Small intestine (tissue), 7 donors: Measurements from ENCODE around the gene UBE2J2. TPM values are rescaled to one million over a fixed set of nuclear protein-coding genes. Genes with fewer than 3 reads are reported as not detected.

Experiments
- DNase-seq, 2 donors: peaks; one replicate each; pipeline versions ENCODE4 v3.0.0 to v3.0.0-alpha.2; 2013
- FAIRE-seq: peaks from 2 replicates; lab custom pipeline; 2012; peaks lifted over from hg19 to GRCh38; lab: Jason Lieb, UNC
- H3K27ac ChIP-seq, 3 donors: one replicate each; pipeline ENCODE4 v1.5.1; 2013; ENCODE audit warnings: low read length in 2 of 3, mild to moderate bottlenecking in 2 of 3, control low read depth in 1 of 3, inconsistent platforms in 1 of 3, low read depth in 1 of 3, moderate library complexity in 1 of 3
- H3K27me3 ChIP-seq, 3 donors: one replicate each; pipeline ENCODE4 v1.6.1; 2013; ENCODE audit warnings: low read length in 3 of 3, inconsistent platforms in 1 of 3; ENCODE audit not compliant: control insufficient read depth in 3 of 3, insufficient read depth in 3 of 3
- H3K36me3 ChIP-seq, 3 donors: one replicate each; pipeline ENCODE4 v1.6.1; 2013; ENCODE audit warnings: low read length in 3 of 3, inconsistent platforms in 1 of 3, low read depth in 1 of 3, mild to moderate bottlenecking in 1 of 3, moderate library complexity in 1 of 3; ENCODE audit not compliant: control insufficient read depth in 3 of 3, insufficient read depth in 2 of 3
- H3K4me1 ChIP-seq, 3 donors: one replicate each; pipeline ENCODE4 v1.6.1; 2013; ENCODE audit warnings: low read length in 2 of 3, inconsistent platforms in 1 of 3, low read depth in 1 of 3, mild to moderate bottlenecking in 1 of 3, moderate library complexity in 1 of 3; ENCODE audit not compliant: control insufficient read depth in 3 of 3, insufficient read depth in 2 of 3
- H3K4me3 ChIP-seq, 3 donors: one replicate each; pipeline ENCODE4 v1.5.1; 2013; ENCODE audit warnings: low read length in 3 of 3, control low read depth in 1 of 3, inconsistent platforms in 1 of 3, low read depth in 1 of 3, mild to moderate bottlenecking in 1 of 3, moderate library complexity in 1 of 3
- H3K9me3 ChIP-seq, 2 donors: one replicate each; pipeline ENCODE4 v1.6.1; 2013; ENCODE audit warnings: low read depth in 1 of 2, low read length in 1 of 2; ENCODE audit not compliant: control insufficient read depth in 2 of 2, insufficient read depth in 1 of 2
- WGBS, 3 donors: extraction: QIAGEN DNeasy Blood & Tissue Kit; methylation state at CpG; one replicate each; pipeline ENCODE4 v1.1.7; 2013; 5-methylcytosine and 5-hydroxymethylcytosine counted together
- polyA plus RNA-seq, 4 donors: library from polyadenylated mRNA; stranded (reverse) in 3 of 4; unstranded in 1 of 4; fragments of 200-250 nt in 3 of 4; fragments of 120-200 nt in 1 of 4; gene quantifications; one replicate each; pipeline versions ENCODE4 v1.2.1 to v1.2.3, GENCODE V29; 2013
- donor health status: healthy with polysubstance abuse.
- donor health status: control.
- donor health status: control.
- donor health status: Bipolar disorder and iron deficiency.
- donor health status: healthy.

The UBE2J2 gene
- polyA plus RNA-seq, 4 donors, result 45.9 to 67.0 (median 60.7) TPM

DNA sequence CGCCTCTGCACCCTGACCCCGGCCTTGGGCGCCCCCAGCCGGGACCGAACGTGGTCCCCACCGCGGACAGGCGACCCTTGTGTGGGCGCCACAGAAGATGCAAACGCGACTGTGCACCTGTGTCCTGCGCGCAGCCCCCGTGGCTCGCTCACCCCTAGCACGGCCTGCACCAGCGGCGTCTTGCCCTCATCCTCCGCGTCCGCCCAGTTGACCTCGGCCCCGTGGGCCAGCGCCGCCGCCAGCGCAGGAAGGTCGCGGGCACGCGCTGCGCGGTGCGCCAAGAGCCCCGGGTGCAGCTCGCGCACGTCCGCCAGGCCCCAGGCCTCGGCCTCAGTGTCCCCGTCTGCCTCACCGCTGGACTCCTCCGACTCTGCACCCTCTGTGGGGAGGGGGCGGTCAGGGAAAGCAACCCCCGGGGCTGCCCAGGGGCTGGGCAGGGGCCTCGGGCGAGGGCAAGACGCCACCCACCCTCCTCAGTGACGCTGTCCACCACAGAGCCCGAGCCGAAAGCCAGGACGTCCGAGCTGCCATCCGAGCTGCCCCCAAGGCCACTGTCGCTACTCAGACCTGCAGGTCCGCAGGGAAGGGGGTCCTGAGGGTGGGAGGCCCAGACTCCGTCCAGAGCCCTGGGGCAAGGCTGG, 20.7 kb upstream of the UBE2J2 start:
- Histone ChIP-seq H3K36me3 (peaks cover 0 to 59% (median 4%) of the 10 kb centered on the region in 3 donors), H3K27me3 (no peaks in the 10 kb centered on the region), H3K9me3 (no peaks in the 10 kb centered on the region), H3K27ac (no peak overlapping the region), H3K4me3 (no peak overlapping the region), H3K4me1 (peaks cover 0 to 19% (median 0%) of the 10 kb centered on the region in 3 donors)
- 90 to 97% (median 94%) methylated on average over 50 to 58 of the region's 58 CpGs for WGBS, 3 donors
- DNase-seq (no peak), FAIRE-seq (no peak)

DNA sequence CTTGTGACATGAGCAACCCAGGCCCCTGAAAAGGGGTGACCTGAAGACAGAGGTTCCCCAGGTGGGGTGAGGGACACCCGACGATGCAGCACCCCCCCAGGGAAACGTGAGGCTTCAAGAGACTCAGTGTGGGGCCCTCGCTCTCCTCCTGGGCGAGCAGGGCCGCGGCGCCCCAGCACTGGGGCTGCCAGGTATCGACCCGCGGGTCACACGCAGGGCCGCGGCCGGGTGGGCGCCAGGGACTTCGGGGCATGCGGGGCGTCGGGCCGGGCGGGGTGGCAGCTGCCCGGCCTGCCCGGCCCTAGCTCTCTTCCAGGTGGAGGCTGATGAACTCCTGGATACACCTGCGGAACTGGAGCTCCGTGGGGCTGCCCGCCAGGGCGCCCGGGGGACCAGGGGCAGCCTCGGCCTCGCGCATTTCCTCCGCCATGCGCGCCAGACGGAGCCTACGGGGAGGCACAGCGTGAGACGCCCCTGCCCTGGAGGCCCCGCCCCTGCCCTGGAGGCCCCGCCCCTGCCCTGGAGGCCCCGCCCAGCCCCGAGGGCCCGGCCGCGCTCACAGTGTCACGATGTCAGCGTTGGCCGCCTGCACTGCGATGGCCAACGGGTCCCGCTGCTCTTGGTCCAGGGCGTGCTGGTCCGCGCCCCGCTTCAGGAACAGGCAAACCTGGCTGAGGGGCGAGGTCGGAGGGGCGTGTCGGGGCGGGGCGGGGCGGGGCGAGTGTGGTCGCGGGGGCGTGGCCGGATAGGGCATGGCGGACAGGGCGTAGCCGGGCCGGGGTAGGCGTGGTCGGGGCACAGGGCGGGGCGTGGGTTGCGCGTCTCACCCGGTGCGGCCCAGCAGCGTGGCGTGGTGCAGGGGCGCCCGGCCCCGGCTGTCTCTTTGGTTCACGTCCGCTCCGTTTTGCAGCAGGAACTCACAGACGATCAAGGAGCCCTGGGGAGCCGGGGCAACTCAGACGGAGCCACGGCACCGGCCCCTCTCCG, 19.9 kb upstream of the UBE2J2 start:
- FAIRE-seq (no peak), DNase-seq (no peak)
- 83 to 86% (median 83%) methylated on average over 53 to 94 of the region's 94 CpGs for WGBS, 3 donors
- Histone ChIP-seq H3K27me3 (no peaks in the 10 kb centered on the region), H3K4me1 (peaks cover 0 to 19% (median 0%) of the 10 kb centered on the region in 3 donors), H3K4me3 (no peak overlapping the region), H3K36me3 (peaks cover 0 to 50% (median 4%) of the 10 kb centered on the region in 3 donors), H3K27ac (no peak overlapping the region), H3K9me3 (no peaks in the 10 kb centered on the region)

DNA sequence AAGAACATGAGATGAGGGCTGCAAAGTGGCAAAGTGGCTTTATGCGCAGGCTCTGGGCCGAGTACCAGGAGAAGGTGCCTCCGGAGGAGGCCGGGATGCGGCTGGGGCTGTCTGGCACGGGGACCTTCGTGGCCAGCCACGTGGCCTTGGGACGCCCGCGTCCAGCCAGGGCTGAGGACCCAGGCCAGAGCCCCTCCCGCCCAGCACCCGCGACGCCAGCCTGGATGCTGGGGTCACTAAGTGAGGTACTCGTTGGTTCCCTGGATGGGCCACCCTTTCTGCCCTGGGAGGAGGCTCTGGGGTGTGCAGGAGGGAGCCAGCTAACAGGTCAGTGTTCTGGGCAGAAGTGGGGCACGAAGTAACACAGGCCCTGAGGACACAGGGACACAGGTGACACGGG, 19.2 kb upstream of the UBE2J2 start:
- peaks cover 0 to 19% (median 0%) of the 10 kb centered on the region in 3 donors for H3K4me1 ChIP-seq
- H3K4me3 ChIP-seq, result no peak overlapping the region
- DNase-seq, result no peak
- H3K27ac ChIP-seq, result no peak overlapping the region
- peaks cover 0 to under 1% (median 0%) of the 10 kb centered on the region in 3 donors for H3K27me3 ChIP-seq
- 91 to 95% (median 93%) methylated on average over 18 of the region's 18 CpGs for WGBS, 3 donors
- no peaks in the 10 kb centered on the region for H3K9me3 ChIP-seq
- peaks cover 0 to 45% (median 4%) of the 10 kb centered on the region in 3 donors for H3K36me3 ChIP-seq
- no peak for FAIRE-seq

DNA sequence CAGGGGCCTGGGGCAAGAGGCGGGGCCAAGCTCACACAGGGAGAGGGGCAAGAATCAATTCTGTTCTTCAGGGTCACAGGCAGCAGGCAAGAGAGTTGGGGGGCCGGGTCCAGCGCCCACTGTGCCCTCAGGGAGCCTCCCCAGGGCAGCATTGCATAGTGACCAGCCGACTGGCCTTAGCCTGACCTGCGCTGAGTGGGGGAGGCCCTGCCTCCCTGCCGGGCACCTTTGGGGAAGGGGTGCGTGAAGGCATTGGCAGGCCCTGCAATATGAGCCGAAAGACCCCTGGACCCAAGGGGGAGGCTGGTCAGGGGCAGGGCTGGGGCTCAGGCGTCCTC, 18.8 kb upstream of the UBE2J2 start:
- FAIRE-seq, result no peak
- no peak for DNase-seq
- H3K27me3 ChIP-seq, result peaks cover 0 to 4% (median 3%) of the 10 kb centered on the region in 3 donors

DNA sequence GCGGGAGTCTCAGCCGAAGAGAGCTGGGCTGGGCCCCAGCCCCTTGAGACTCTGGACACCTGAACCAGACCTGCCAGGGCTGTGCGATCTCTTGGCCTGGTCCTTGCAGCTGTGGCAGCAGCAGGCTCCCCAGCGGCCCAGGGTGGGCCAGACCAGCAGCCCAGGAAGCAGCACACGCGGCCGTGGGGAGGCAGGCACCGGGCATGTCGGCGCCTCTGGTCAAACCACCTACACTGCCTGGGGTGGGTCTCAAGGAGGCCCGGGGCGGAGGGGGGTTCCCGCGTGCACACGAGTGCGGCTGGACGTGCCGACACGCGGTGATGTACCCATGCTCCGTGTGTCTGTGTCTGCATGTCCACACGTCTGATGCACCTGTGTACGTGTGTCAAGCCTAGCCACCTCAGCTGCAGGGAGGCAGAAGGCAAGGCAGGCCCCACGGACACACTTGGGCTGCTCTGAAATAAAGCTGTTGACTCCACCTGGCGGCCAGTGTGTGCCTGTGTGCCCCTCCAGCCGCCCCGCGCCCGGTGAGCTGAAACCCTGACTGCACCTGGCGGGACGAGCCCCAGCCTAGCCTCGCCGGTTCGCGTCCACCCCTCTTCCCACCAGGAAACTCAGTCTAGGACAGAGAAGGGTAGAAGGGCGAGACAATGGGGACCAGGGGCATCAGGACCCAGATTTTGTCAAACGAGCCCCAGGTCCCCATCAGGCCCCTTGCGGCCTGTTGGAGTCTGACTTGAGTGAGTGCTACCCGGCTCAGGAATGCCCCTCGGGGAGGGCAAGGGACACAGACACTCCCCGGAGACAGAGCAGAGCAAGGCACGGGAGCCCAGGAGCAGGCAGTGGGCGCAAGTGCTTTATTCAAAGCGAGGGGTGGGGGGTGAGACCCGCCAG, 18.1 kb upstream of the UBE2J2 start:
- 17 to 43% (median 28%) methylated on average over 35 to 45 of the region's 45 CpGs for WGBS, 3 donors
- Histone ChIP-seq H3K4me3 (no peak overlapping the region), H3K9me3 (no peaks in the 10 kb centered on the region), H3K27me3 (peaks cover 0 to 9% (median 4%) of the 10 kb centered on the region in 3 donors), H3K4me1 (peaks cover 0 to 19% (median 0%) of the 10 kb centered on the region in 3 donors), H3K27ac (no peak overlapping the region), H3K36me3 (peaks cover 0 to 40% (median 4%) of the 10 kb centered on the region in 3 donors)
- FAIRE-seq (no peak), DNase-seq (peak; percentile 84 to 85)

More for the DNA sequence above, 18.8 kb upstream of the UBE2J2 start:
- WGBS, 3 donors, result 89 to 90% (median 89%) methylated on average over 9 of the region's 9 CpGs
- Histone ChIP-seq H3K36me3 (peaks cover 0 to 42% (median 4%) of the 10 kb centered on the region in 3 donors), H3K27ac (no peak overlapping the region), H3K4me1 (peaks cover 0 to 19% (median 0%) of the 10 kb centered on the region in 3 donors), H3K9me3 (no peaks in the 10 kb centered on the region), H3K4me3 (no peak overlapping the region)

DNA sequence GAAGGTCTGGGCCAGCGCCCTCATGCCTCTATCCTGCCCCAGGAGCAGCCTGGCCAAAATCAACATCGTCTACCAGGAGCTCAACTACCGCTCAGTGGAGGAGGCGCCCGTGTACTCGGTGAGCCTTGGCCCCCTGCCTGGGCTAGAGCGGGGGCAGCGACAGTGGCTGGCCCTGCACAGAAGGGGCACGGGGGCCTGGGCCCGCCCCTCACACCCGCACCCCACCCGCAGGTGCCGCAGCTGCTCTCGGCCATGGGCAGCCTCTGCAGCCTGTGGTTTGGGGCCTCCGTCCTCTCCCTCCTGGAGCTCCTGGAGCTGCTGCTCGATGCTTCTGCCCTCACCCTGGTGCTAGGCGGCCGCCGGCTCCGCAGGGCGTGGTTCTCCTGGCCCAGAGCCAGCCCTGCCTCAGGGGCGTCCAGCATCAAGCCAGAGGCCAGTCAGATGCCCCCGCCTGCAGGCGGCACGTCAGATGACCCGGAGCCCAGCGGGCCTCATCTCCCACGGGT, 17.4 kb upstream of the UBE2J2 start:
- 11 to 45% (median 27%) methylated on average over 25 to 28 of the region's 28 CpGs for WGBS, 3 donors
- no peak for FAIRE-seq
- H3K27me3 ChIP-seq, result peaks cover 0 to 14% (median 4%) of the 10 kb centered on the region in 3 donors

DNA sequence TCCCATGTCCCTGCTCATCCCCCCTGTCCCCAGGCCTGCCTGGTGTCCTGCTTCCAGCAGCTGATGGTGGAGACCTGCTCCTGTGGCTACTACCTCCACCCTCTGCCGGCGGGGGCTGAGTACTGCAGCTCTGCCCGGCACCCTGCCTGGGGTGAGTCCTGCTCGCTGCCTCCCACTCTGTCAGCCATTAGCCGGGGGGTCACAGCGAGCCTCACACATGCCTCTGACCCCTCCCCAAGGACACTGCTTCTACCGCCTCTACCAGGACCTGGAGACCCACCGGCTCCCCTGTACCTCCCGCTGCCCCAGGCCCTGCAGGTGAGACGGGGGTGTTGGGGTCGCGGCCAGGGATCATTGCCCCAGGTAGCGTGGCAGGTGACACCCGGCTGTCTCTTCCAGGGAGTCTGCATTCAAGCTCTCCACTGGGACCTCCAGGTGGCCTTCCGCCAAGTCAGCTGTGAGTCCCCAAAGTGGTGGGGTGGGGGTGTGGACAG, 16.6 kb upstream of the UBE2J2 start:
- FAIRE-seq (no peak), DNase-seq (peak; percentile 67 to 71)
- Histone ChIP-seq H3K4me3 (no peak overlapping the region), H3K27ac (no peak overlapping the region), H3K9me3 (no peaks in the 10 kb centered on the region), H3K27me3 (peaks cover 0 to 15% (median 4%) of the 10 kb centered on the region in 3 donors), H3K36me3 (peaks cover 0 to 25% (median 0%) of the 10 kb centered on the region in 3 donors), H3K4me1 (peaks cover 0 to 23% (median 0%) of the 10 kb centered on the region in 3 donors)
- 35 to 47% (median 40%) methylated on average over 15 of the region's 15 CpGs for WGBS, 3 donors

More for the DNA sequence above, 17.4 kb upstream of the UBE2J2 start:
- Histone ChIP-seq H3K36me3 (peaks cover 0 to 33% (median 4%) of the 10 kb centered on the region in 3 donors), H3K27ac (no peak overlapping the region), H3K9me3 (no peaks in the 10 kb centered on the region), H3K4me1 (peaks cover 0 to 19% (median 0%) of the 10 kb centered on the region in 3 donors), H3K4me3 (no peak overlapping the region)
- peak; percentile 33 to 49 for DNase-seq
